Measurements from ENCODE around the gene DACH1.

DNA sequence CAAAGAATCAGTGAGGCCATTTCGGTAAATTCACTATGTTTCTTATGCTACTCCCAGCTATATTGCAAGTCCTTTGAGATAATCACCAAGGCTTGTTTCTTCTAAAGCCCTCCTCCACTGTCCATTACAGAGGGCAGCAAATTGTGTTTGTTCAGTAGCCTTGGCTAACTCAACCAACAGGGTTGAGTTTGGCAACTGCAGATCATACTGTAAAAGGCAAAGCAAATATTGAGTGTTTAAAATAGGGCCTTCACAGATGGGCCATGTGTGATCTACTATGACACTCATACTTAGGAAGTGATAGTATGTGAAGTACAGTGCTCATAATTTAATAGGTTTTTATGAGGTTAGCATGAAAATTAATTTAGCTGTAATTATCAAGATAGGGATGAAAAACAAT lies 171.3 kb downstream of the DACH1 start:
- no peak for TF ChIP-seq CTCF (IDR thresholded peaks at IDR 0.05)
- no peak for TF ChIP-seq POLR2A (IDR thresholded peaks at IDR 0.05)
